ENCODE results near the gene TOGARAM2. TPM values are rescaled to one million over a fixed set of nuclear protein-coding genes. Genes with fewer than 3 reads are reported as not detected.
A peak's percentile ranks its signal among the peaks of the same experiment; 100 is the strongest.

The TOGARAM2 gene
- polyA plus RNA-seq, 5 donors = 1.0 to 6.5 (median 4.1) TPM

DNA sequence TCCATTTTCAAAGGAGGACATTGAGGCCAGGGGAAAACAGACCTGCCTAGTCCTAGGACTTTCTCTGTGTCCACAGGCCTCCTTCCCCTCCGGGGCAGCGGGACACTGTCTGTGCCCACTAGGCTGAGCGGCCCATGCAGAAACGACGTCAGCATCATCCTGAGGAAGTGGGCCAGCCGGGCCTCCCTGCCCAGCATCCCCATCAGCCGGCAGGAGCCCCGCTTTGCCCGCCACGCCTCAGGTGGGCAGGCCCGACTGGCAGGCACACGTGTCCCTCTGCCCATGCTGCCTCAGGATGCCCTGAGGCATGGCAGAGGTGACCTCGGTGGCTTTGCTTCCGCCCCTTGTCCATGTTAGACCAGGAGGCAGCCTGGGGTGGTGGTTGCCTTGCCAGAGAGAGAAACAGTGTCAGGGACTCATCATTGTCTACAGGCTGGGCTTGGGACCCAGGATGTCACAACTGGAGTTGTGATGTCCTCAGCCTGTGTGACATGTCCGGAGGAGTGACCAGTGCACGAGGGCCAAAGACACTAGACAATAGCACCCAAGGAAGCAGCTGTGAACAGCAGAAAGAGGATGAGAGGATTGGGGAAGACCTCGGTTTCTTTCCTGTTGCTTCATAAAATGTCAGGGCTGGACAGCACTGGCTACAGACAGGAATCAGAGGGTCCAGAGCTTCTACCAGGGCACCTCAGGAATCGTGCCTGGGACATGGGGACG, 36.8 kb downstream of the TOGARAM2 start:
- no peak for DNase-seq

DNA sequence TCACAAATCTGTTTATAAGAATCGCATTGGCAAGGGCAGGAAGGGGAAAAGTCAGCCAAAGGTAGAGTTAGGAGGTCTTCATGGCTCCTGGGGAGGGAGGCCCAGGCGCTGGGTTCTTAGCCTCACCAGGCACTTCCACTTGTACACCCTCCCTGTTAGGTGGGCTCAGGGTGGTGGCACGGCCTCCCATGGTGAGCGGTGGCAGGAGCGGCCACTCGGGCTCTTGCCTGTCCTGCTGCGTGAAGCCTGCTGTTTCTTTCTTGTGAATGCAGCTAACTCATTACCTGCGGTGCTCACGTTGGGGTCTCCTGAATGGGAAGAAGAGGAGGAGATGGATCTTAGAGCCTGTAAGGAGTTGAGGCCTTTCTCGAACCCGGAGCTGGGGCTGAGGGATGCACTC, 40.8 kb downstream of the TOGARAM2 start:
- no peak for DNase-seq

GRCh38 chr2:29022679-29023078, 41.6 kb downstream of the TOGARAM2 start:
- DNase-seq = no peak

DNA sequence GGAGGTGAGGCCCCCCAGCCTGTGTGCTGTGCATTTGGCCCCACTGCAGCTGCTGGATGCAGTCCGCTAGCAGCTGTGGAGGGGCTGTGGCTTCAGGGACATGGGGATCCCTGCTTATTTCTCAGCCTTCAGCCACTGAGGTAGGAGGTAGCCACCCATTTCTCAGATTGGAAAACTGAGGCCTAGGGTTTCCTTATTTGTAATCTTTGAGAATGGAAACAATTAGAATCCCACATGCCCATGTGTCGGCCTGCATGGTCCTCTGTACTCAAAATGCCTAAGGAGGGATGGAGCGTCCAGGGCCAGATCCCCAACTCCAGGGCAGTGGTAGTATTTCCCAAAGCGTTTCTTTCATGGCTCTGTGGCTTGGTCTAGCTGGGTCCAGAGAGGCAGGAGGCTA, 42.1 kb downstream of the TOGARAM2 start:
- no peak for DNase-seq

- no peak for DNase-seq
Measured at GRCh38 chr2:29024882-29025430, 43.9 kb downstream of the TOGARAM2 start.

- DNase-seq = no peak
Measured at GRCh38 chr2:29025711-29026110, 44.6 kb downstream of the TOGARAM2 start.

GRCh38 chr2:29031046-29031445, 49.9 kb downstream of the TOGARAM2 start:
- no peak for DNase-seq

- no peak for DNase-seq
Measured at GRCh38 chr2:29032189-29032588, 51.1 kb downstream of the TOGARAM2 start.

GRCh38 chr2:29033172-29033571, 52.1 kb downstream of the TOGARAM2 start:
- no peak for DNase-seq

GRCh38 chr2:29033656-29034055, 52.6 kb downstream of the TOGARAM2 start:
- no peak for DNase-seq

DNA sequence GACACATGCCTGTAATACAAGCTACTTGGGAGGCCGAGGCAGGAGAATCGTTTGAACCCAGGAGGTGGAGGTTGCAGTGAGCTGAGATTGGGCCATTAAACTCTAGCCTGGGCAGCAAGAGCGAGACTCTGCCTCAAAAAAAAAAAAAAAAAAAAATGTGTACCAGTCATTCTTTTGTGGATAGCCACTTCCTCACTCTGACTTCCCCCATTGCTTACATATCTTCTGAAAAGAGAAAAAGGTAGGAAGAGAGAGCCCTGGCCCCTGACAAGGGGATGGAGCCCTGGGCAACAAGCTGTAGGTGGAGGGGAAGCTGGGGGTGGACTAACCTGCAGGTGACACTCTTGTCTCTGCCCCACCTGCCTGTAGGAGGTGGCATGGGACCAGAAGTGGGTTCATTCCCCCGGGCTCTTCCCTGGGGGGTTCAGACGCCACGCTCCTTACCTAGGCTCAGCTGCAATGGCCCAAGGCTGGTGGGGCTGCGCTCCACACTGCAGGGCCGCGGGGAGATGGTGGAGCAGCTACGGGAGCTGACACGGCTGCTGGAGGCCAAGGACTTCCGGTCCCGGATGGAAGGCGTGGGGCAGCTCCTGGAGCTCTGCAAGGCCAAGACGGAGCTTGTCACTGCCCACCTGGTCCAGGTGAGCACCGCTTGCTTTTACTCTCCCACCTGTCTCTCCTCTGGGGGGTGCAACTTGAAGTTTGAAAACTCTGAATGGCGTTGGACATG, 54.1 kb downstream of the TOGARAM2 start:
- no peak for DNase-seq

DNA sequence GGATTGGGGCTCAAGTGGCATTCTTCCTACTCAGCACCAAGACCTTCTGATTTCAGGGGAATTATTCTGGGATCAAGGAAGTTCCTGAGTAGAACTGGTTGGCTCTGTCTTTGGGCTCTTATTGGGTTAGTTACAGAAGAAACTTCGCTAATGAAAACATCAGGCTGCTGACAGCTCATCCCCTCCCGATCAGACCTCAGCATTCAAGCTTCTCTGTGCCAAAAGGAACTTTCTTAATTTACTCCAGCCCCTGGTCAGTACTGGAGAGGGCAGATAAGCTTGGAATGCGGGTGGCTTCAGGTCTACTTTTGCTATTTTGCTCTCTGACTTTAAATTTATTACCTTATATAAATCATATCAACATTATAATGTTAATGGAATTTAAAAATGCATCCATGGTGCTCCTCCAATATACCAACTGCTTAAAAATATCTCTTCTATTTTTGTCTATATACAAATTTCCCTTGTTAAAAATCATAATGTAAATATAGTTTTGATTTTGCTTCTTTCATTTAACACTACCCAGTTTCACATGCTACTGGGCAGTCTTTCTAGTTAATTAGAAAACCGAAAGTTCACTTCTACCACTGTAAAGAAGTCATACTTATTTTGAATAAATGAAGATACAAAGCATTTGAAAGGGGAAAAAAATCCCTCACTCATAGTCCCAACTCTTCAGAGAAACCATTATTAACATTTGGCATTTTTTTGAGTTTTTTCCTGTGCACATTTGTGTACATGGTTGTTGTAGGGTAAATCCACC, 58.8 kb downstream of the TOGARAM2 start:
- DNase-seq = no peak

- no peak for DNase-seq
Measured at GRCh38 chr2:29040552-29040951, 59.5 kb downstream of the TOGARAM2 start.

GRCh38 chr2:29041161-29041660, 60.1 kb downstream of the TOGARAM2 start:
- no peak for DNase-seq

GRCh38 chr2:29042561-29043075, 61.5 kb downstream of the TOGARAM2 start:
- DNase-seq = peak; percentile 49 to 56

DNA sequence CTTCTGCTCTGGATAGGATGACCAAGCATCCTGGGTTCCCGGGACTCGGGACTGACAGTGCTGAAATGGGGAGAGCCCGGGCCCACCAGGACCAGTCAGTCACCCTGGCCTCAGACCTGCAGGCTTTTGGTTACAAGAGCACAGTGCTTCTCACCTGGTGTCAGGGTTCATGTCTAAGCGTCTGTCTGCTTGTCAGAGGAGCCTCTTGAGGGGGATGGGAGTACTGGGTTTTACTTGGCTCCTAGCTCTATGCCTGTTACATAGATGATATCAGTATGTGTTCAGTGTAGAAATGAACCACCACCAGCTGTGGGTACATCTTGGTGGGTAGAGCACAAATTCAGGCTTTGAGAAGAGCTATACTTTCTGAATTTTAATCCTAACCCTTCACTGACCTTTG, 63.4 kb downstream of the TOGARAM2 start:
- no peak for DNase-seq

DNA sequence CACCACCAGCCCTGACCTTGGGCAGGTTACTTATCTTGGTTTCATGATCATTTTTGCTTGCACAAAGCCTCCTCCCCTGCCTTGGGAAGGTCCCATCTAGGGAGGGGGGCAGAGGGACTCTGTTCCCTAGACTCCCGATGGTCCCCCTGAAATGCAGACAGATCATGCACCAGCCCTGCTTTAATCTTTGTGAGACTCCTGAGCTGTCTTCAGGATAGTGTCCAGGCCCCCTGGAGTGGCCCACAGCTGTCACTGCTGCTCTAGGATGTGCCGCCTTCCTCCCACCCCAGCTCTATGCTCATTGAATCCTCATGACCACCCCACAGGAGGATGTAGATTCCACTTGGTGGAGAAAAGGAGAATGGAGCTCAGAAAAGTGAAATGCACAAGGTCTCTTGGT, 65.2 kb downstream of the TOGARAM2 start:
- no peak for DNase-seq

GRCh38 chr2:29047083-29047845, 66.2 kb downstream of the TOGARAM2 start:
- no peak for DNase-seq

DNA sequence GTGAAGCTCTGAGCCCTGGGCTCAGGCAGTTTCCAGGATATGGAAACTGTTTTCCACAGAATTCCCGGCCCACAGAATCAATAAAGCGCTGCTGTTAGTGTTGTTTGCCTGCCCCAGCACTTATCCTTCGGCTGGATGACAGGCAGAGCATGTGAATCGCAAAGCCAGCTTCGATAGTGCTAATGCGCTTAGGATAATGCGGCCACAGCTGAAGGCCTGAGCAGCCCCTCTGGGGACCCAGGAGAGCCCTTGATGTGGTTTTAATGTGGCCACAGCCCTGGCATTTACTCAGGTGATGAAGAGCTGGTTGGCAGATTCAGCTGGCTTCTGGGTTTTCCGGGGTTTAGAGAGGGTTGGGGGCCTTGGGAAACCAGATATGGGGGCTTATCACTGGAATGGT, 69.5 kb downstream of the TOGARAM2 start:
- DNase-seq = no peak

- DNase-seq = no peak
Measured at GRCh38 chr2:29051730-29052129, 70.6 kb downstream of the TOGARAM2 start.

GRCh38 chr2:29052807-29053206, 71.7 kb downstream of the TOGARAM2 start:
- DNase-seq = no peak

Data from right lung (tissue), 5 donors.